WI38 (cell line): Measurements from ENCODE around the gene LCE2B.

Experiments
- H3K4me3 ChIP-seq: 2 replicates; pipeline ENCODE4 v1.5.1; 2011; ENCODE audit warnings: low read depth, mild to moderate bottlenecking, control low read depth, low read length
- TF ChIP-seq, protein P1 (sequence below): IDR thresholded peaks from 2 replicates; pipeline ENCODE4 v1.5.1; 2012; ENCODE audit warnings: low read depth, mild to moderate bottlenecking, control low read depth, low read length

LCE2B gene

DNA sequence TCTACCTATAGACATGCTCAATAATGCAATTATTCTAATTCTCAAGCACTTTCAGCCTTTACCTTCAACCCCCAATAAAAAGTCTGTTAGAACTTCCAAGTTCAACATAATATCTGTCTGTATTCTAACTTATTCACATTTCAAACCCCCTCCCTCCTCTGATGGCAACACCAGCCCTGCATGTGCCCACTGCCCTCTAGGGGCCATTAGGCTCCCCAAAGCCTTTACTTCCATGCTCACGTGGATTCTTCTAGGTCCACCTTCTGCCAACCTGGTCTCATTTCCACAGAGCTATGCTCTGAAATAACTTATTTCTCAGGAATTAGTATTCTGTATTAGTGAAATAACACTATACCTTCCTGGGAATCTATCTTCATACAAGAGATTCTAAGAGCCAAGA lies 49.7 kb downstream of the LCE2B start:
- TF ChIP-seq, protein P1, sequence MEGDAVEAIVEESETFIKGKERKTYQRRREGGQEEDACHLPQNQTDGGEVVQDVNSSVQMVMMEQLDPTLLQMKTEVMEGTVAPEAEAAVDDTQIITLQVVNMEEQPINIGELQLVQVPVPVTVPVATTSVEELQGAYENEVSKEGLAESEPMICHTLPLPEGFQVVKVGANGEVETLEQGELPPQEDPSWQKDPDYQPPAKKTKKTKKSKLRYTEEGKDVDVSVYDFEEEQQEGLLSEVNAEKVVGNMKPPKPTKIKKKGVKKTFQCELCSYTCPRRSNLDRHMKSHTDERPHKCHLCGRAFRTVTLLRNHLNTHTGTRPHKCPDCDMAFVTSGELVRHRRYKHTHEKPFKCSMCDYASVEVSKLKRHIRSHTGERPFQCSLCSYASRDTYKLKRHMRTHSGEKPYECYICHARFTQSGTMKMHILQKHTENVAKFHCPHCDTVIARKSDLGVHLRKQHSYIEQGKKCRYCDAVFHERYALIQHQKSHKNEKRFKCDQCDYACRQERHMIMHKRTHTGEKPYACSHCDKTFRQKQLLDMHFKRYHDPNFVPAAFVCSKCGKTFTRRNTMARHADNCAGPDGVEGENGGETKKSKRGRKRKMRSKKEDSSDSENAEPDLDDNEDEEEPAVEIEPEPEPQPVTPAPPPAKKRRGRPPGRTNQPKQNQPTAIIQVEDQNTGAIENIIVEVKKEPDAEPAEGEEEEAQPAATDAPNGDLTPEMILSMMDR = no peak
- no peak overlapping the region for H3K4me3 ChIP-seq
